GM19023 (cell line): ENCODE results near the gene SUSD6.
A peak's percentile ranks its signal among the peaks of the same experiment; 100 is the strongest.
"Not testable (repeated sequence)": the region's sequence is repeated elsewhere in the genome, so short reads cannot be mapped to it uniquely, and the experiment has no call there.

ENCODE experiments used
- ATAC-seq: cut with Tn5 transposase; IDR thresholded peaks from one replicate; pipeline ENCODE4 v1.9.1; 2021; ENCODE audit warnings: mild to moderate bottlenecking, moderate library complexity; ENCODE audit not compliant: unreplicated experiment

Gene SUSD6

GRCh38 chr14:69710378-69710777, 99.0 kb downstream of the SUSD6 start:
- no peak for ATAC-seq

DNA sequence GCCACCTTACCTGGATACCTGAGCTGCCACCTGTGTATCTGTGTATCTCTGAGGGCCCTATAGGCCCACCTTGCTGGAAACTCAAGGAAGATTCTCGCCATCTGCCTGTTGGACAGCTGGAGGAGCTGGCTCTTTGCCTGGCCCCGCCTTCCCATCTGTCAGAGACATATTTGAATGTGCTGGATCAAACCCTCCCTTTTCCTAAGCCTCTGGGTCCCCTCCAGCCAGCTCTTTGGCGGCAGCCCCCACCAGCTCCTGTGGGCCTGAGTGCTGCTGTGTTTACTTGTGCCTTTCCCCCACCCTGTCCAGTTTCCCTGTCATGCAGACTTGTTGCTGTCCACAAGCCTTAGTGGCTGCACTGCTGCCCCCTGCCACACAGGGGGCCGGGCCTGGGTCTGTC, 99.7 kb downstream of the SUSD6 start:
- no peak for ATAC-seq

- no peak for ATAC-seq
Measured at GRCh38 chr14:69711477-69711876, 100.1 kb downstream of the SUSD6 start.

- no peak for ATAC-seq
Measured at GRCh38 chr14:69711881-69712560, 100.6 kb downstream of the SUSD6 start.

- ATAC-seq: no peak
Measured at GRCh38 chr14:69712599-69713088, 101.2 kb downstream of the SUSD6 start.

GRCh38 chr14:69713209-69713781, 101.9 kb downstream of the SUSD6 start:
- ATAC-seq: no peak

- ATAC-seq: no peak
Measured at GRCh38 chr14:69713993-69714679, 102.7 kb downstream of the SUSD6 start.

DNA sequence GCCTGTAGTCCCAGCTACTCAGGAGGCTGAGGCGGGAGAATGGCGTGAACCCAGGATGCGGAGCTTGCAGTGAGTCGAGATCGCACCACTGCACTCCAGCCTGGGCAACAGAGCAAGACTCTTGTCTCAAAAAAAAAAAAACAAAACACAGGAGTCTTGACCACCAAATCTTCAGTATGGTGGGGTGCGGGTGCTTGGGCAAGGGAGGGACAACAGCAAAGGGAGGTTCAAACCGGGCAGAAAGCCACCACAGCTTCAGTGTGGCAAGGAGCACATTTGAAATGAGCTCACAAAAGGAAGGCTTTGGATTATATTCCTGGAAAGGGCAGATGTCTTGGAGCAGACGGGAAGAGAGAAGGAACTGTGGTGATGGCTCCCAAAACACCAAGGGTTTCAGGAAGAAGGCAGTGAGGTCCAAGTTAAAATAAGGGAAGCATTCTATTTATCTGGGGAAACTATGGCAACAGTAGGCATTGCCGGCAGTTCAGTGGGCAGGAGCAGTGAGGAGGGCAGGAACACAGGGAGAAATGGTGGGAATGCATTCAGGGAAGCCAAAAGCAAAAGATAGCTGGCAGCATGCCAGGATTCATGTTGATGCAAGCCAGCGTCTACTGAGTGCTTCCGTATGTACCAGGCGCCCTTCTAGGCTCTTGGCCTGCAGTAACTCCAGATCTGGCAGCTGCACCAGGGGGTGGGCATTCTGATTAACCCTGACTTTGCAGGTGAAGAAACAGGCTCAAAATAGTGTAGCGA, 104.5 kb downstream of the SUSD6 start:
- no peak for ATAC-seq

DNA sequence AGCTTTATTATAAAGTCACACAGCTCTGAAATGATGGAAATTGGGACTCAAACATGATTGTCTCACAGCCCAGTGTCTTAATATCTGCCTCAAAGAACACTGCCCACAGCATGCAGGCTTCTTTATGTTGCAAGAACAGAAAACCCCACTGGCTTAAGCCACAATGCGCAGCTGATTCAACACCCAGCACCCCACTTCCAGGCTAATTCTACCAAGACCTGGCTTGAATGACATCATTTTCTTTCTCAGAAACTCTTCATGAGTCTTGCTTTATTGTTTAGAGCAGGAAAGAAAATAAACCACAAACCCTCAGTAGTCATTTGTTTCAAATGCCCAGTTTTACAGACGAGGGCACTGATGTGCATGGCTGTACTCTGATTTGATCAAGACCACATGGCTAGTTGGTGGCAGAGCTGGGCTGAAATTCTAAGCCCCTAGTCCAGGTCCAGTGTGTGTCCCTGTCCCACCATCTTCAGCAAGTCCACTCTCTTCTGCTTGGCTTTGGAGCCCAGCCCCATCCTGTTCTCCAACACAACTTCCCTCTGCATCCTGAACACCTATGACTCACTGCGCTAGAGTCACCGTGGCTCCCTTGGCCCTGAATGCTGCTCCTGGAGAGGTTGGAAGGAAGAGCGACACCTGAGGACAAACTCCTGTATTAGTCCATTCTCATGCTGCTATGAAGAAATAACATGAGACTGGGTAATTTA, 105.2 kb downstream of the SUSD6 start:
- ATAC-seq: no peak

DNA sequence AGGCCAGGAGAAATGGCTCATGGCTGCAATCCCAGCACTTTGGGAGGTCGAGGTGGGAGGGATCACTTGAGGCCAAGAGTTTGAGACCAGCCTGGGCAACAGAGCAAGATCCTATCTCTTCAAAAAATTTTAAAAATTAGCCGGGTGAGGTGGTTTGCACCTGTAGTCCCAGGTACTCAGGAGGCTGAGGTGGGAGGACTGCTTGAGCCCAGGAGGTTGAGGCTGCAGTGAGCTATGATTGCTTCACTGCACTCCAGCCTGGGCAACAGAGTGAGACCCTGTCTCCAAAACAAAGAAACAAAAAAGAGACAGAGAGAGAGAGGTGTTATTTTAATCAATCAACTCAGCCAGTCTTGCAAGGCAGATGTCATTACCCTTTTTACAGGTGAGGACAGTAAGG, 107.2 kb downstream of the SUSD6 start:
- ATAC-seq: not testable (repeated sequence)

DNA sequence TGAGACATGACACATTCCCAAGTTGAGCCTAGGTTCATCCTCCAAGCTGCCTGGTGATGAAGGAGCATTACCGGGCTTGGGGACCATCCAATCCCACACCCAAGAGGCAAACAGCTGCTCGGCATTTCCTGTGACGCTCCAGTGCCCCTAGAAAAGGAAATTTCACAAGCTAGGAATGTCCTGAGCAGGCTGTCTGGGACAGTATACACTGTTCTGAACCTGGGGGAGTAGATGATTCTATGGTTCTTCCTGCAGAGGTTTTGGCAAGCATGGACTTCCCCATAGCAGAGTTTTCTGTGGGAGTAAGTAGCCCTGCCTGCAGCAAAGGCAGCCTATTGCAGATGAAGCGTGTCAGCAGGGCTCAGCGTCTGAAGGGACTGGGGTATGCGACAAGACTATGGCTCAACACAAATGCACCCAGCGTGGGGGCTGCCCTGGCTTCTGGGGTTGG, 108.1 kb downstream of the SUSD6 start:
- ATAC-seq: no peak

DNA sequence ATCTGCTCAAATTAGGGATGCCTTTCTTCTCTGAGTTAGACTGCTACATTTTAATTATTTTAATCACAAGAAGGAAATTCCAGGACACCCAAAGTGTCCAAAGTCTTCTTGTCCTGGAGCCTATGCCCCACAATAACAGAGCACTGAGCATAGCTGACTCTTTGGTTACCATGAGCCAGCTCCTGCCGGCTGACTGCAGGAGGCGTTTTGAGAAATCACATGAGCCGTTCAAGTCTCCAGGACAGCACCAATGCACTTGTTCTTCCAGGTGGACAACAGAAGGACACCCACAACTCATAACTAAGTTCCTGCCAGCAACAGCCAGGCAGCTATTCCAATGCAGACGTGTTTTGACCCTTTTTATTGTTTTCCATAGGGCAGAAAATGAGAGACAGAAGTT, 109.5 kb downstream of the SUSD6 start:
- ATAC-seq: no peak

DNA sequence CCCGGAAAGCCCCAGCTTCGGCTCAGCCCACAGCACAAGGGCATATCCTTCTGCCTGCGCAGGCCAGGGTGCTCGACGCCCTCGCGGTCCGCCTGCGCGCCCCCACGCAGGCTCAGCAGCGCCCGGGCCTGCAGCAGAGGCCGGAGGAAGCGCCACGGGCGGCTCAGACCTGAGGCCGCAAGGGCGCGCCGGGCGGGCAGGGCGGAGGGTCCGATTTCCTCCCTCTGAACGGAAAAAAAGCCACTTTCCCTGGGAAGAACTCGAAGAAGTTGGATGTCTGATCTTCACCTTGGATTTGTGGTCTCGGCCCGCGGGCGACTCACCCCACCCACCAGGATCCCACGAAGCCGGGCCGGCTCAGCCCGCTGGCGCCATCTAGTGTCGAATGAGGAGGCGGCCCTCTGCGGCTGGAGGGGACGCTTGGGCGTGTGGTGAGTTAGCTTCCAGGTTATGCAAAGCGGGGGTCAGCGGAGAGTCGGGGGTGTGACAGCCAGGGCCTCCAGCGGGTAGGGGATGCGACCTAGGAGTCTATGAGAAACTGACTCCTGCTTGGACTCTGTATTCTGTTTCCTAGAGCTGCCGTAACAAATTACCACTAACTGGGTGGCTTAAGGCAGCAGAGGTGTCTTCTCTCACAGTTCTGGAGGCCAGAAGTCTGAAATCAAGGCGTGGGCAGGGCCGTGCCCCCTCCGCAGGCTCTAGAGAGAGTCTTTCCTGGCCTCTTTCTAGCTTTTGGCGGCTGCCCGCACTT, 115.5 kb downstream of the SUSD6 start:
- peak; percentile 91 for ATAC-seq

DNA sequence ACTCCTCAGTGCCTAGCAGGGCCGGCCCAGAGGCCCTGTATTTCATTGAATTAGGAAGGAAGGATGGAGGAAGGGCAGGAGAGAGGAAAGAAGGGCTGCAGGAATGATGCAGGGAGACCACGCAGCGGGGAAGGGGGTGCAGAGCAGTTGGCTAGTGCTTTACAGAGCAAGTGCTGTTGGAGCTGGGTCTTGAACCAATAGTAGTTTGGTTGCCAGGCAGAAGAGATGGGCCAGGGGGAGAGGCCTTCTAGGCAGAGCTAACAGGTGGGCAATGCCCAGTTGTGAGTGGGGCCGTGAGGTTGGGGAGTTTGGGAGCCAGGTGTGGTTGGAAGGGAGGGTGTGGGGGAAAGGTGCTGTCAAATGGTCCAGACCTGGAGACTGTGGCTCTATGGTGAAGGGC, 116.5 kb downstream of the SUSD6 start:
- ATAC-seq: no peak

DNA sequence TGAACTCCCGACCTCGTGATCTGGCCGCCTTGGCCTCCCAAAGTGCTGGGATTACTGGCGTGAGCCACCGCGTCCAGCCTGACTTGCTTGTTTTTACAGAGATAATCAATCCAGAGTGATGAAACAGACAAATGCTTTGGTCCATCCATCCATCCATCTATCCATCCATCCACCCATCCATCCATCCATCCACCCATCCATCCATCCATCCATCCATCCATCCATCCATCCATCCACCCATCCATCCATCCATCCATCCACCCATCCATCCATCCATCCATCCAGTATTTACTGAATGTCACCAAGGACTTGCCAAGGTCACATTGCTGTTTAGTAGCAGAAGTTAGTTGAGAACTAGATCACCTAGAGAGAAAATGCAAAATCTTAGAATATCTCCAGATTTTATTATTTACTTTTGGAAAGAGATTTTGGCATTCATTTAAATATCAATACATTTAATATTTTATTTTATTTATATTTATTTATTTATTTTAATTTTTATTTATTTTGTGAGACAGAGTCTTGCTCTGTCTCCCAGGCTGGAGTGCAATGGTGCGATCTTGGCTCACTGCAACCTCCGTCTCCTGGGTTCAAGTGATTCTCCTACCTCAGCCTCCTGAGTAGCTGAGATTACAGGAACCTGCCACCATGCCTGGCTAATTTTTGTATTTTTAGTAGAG, 120.7 kb downstream of the SUSD6 start:
- ATAC-seq: not testable (repeated sequence)

DNA sequence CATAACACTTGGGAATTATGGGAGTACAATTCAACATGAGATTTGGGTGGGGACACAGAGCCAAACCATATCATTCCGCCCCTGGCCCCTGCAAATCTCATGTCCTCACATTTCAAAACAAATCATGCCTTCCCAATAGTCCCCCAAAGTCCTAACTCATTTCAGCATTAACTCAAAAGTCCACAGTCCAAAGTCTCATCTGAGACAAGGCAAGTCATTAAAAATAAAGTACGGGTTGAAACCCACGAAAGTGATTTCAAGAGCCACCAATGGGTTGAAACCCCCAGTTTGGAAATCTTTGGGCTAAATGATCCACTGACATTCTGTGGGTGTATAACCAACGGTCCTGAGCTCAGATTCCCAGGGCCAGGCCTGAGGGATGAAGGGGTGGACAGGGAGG, 125.0 kb downstream of the SUSD6 start:
- not testable (repeated sequence) for ATAC-seq

GRCh38 chr14:69741055-69741454, 129.7 kb downstream of the SUSD6 start:
- ATAC-seq: no peak

DNA sequence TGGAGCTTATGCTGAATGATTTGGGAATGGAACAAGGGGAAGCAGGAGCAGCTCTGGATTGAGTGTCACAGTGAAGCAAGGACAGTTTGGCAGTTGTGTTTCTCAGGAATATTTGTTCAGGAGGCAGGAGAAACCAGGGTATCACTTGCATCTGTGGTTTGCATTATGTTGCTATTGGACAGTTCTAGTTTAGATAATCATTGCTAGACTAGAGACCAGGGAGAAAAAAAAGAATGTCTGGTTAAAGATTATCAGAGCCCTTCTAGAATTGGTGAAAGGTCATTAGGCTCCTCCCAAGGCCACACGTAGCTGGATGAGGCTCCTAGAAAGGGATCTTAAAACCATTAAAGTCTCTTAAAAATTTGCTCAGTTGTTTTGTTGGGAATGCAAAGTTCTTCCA, 138.6 kb downstream of the SUSD6 start:
- no peak for ATAC-seq

- ATAC-seq: no peak
Measured at GRCh38 chr14:69750495-69750894, 139.1 kb downstream of the SUSD6 start.
